ENCODE data around the gene CACNG6.

Gene CACNG6

DNA sequence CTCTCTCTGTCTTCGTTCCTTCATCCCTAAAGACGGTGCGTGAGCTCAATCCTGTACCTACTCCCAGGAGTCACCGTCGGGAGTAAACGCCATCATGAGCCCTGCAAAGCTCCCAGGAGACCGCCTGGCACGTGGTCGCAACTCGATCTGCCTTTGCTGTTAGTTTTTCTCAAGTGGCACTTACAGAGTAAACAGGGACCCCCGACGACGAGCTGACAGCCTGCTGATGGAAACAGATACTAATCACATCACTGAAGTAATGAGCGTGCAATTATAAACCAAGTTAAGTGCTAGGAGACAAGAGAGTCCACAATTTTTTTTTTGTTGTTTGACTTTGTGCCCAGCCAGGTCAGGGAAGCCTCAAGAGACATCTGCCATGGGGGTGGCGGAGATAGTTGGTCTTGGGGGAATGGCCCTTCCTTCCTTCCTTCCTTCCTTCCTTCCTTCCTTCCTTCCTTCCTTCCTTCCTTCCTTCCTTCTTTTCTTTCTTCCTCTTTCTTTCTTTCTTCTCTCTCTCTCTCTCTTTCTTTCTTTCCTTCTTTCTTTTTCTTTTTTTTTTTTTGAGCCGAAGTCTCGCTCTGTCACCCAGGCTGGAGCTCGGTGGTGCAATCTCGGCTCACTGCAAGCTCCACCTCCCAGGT is 23.6 kb downstream of the CACNG6 start:
- Histone ChIP-seq H3K9me3 (ENCODE audit: control extremely low read depth in 1 of 5, control insufficient read depth in 4 of 5, insufficient read depth in 2 of 5, low read depth in 1 of 5, low read length in 4 of 5) (no peaks in the 10 kb centered on the region), H3K4me3 (ENCODE audit: control insufficient read depth in 1 of 7, extremely low read depth in 1 of 7, insufficient read depth in 4 of 7, low read depth in 2 of 7, low read length in 6 of 7) (no peak overlapping the region), H3K4me1 (ENCODE audit: control extremely low read depth in 1 of 4, control insufficient read depth in 4 of 4, insufficient read depth in 4 of 4, low read length in 3 of 4) (peaks cover 5 to 12% (median 8%) of the 10 kb centered on the region in 4 experiments), H3K36me3 (ENCODE audit: control insufficient read depth in 4 of 4, insufficient read depth in 4 of 4, low read length in 3 of 4) (no peaks in the 10 kb centered on the region), H3K27ac (ENCODE audit: insufficient read depth in 1 of 2, low read depth in 1 of 2, low read length in 2 of 2, poor library complexity in 1 of 2, severe bottlenecking in 2 of 2) (no peak overlapping the region), H3K27me3 (replicated peaks in 2 of 5; ENCODE audit: control insufficient read depth in 4 of 5, insufficient read depth in 5 of 5, low read length in 4 of 5) (peaks cover 0 to 35% (median 2%) of the 10 kb centered on the region in 5 experiments)
- WGBS (ENCODE audit: insufficient coverage), result 69% methylated on average over 15 of the region's 19 CpGs
- CTCF ChIA-PET, result interaction anchor here (1.1 to 1.3 kb wide), 2 partner anchors 8 to 161 kb away, joined by 3 read pairs; no protein-coding TSS in a partner anchor
- POLR2A ChIA-PET, result no interaction called here
- DNase-seq, result no peak

DNA sequence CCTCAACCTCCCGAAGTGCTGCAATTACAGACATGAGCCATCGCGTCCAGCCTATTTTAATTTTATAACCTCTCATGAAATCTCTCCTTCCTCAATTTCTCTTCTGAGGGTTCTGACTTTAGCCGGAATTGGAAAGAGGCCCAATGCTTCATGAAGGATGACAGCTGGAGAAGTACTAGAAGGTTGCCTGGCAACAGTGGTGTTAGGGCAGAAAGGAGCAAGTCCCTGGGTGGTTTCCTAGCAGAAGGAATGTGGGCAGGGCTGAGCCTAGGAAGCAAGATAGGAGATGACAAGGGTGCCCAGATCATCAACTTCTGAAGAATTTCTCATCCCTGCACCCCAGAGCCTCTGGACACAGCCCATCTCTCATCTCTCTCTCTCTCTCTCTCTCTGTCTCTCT is 25.8 kb downstream of the CACNG6 start:
- WGBS (ENCODE audit: insufficient coverage), result no CpG with 5 or more reads among the region's 4 CpGs
- H3K36me3 ChIP-seq (ENCODE audit: control insufficient read depth in 4 of 4, insufficient read depth in 4 of 4, low read length in 3 of 4), result no peaks in the 10 kb centered on the region
- DNase-seq, result no peak
- H3K27me3 ChIP-seq (replicated peaks in 2 of 5; ENCODE audit: control insufficient read depth in 4 of 5, insufficient read depth in 5 of 5, low read length in 4 of 5), result peaks cover 0 to 19% (median 0%) of the 10 kb centered on the region in 5 experiments
- ChIA-PET POLR2A (no interaction called here), CTCF (interaction anchor here (1.1 to 1.3 kb wide), 2 partner anchors 10 to 110 kb away, joined by 4 read pairs; no protein-coding TSS in a partner anchor)
- no peak overlapping the region for H3K27ac ChIP-seq (ENCODE audit: insufficient read depth in 1 of 2, low read depth in 1 of 2, low read length in 2 of 2, poor library complexity in 1 of 2, severe bottlenecking in 2 of 2)
- no peak overlapping the region for H3K4me3 ChIP-seq (ENCODE audit: control insufficient read depth in 1 of 7, extremely low read depth in 1 of 7, insufficient read depth in 4 of 7, low read depth in 2 of 7, low read length in 6 of 7)
- peaks cover 5 to 20% (median 13%) of the 10 kb centered on the region in 4 experiments for H3K4me1 ChIP-seq (ENCODE audit: control extremely low read depth in 1 of 4, control insufficient read depth in 4 of 4, insufficient read depth in 4 of 4, low read length in 3 of 4)
- H3K9me3 ChIP-seq (ENCODE audit: control extremely low read depth in 1 of 5, control insufficient read depth in 4 of 5, insufficient read depth in 2 of 5, low read depth in 1 of 5, low read length in 4 of 5), result no peaks in the 10 kb centered on the region

- Histone ChIP-seq H3K27me3 (replicated peaks in 2 of 5; ENCODE audit: control insufficient read depth in 4 of 5, insufficient read depth in 5 of 5, low read length in 4 of 5) (peaks cover 0 to 1% (median 0%) of the 10 kb centered on the region in 5 experiments), H3K27ac (ENCODE audit: insufficient read depth in 1 of 2, low read depth in 1 of 2, low read length in 2 of 2, poor library complexity in 1 of 2, severe bottlenecking in 2 of 2) (no peak overlapping the region), H3K4me3 (ENCODE audit: control insufficient read depth in 1 of 7, extremely low read depth in 1 of 7, insufficient read depth in 4 of 7, low read depth in 2 of 7, low read length in 6 of 7) (no peak overlapping the region), H3K36me3 (ENCODE audit: control insufficient read depth in 4 of 4, insufficient read depth in 4 of 4, low read length in 3 of 4) (no peaks in the 10 kb centered on the region), H3K4me1 (ENCODE audit: control extremely low read depth in 1 of 4, control insufficient read depth in 4 of 4, insufficient read depth in 4 of 4, low read length in 3 of 4) (peaks cover 6 to 32% (median 22%) of the 10 kb centered on the region in 4 experiments), H3K9me3 (ENCODE audit: control extremely low read depth in 1 of 5, control insufficient read depth in 4 of 5, insufficient read depth in 2 of 5, low read depth in 1 of 5, low read length in 4 of 5) (no peaks in the 10 kb centered on the region)
- DNase-seq, result no peak
- WGBS (ENCODE audit: insufficient coverage), result 93% methylated on average over 8 of the region's 8 CpGs
- ChIA-PET POLR2A (interaction anchor here (0.6 kb wide), 1 partner anchor 37 kb away, joined by 3 read pairs; no protein-coding TSS in a partner anchor), CTCF (interaction anchor here (0.9 to 1.6 kb wide), 2 partner anchors 18 to 180 kb away, joined by 3 to 4 read pairs; no protein-coding TSS in a partner anchor)
Observed at GRCh38 chr19:54021363-54021762, 29.9 kb downstream of the CACNG6 start.

DNA sequence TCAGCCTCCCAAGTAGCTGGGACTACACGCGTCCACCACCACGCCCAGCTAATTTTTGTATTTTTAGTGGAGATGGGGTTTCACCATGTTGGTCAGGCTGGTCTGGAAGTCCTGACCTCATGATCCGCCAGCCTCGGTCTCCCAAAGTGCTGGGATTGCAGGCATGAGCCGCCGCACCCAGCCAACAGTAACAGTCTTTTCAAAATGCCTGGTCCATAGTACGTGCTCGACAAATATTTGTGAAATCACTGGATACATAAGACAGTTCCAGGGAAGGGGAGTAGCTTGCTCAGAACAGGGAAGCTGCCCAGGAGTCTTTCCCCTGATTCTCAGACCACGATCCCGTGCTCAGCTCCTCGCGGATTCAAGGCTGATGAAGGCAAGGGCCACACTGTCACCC is 30.5 kb downstream of the CACNG6 start:
- ChIA-PET CTCF (interaction anchor here (0.6 to 1.6 kb wide), 3 partner anchors 12 to 181 kb away, joined by 3 to 4 read pairs (median 3); no protein-coding TSS in a partner anchor), POLR2A (no interaction called here)
- Histone ChIP-seq H3K9me3 (ENCODE audit: control extremely low read depth in 1 of 5, control insufficient read depth in 4 of 5, insufficient read depth in 2 of 5, low read depth in 1 of 5, low read length in 4 of 5) (no peaks in the 10 kb centered on the region), H3K27ac (ENCODE audit: insufficient read depth in 1 of 2, low read depth in 1 of 2, low read length in 2 of 2, poor library complexity in 1 of 2, severe bottlenecking in 2 of 2) (no peak overlapping the region), H3K27me3 (replicated peaks in 2 of 5; ENCODE audit: control insufficient read depth in 4 of 5, insufficient read depth in 5 of 5, low read length in 4 of 5) (no peaks in the 10 kb centered on the region), H3K36me3 (ENCODE audit: control insufficient read depth in 4 of 4, insufficient read depth in 4 of 4, low read length in 3 of 4) (no peaks in the 10 kb centered on the region), H3K4me1 (ENCODE audit: control extremely low read depth in 1 of 4, control insufficient read depth in 4 of 4, insufficient read depth in 4 of 4, low read length in 3 of 4) (peaks cover 6 to 32% (median 22%) of the 10 kb centered on the region in 4 experiments), H3K4me3 (ENCODE audit: control insufficient read depth in 1 of 7, extremely low read depth in 1 of 7, insufficient read depth in 4 of 7, low read depth in 2 of 7, low read length in 6 of 7) (no peak overlapping the region)
- WGBS (ENCODE audit: insufficient coverage), result 96% methylated on average over 11 of the region's 13 CpGs
- DNase-seq, result no peak

GRCh38 chr19:54023191-54023590 is 31.8 kb downstream of the CACNG6 start:
- Histone ChIP-seq H3K4me1 (ENCODE audit: control extremely low read depth in 1 of 4, control insufficient read depth in 4 of 4, insufficient read depth in 4 of 4, low read length in 3 of 4) (peaks cover 6 to 32% (median 22%) of the 10 kb centered on the region in 4 experiments), H3K27me3 (replicated peaks in 2 of 5; ENCODE audit: control insufficient read depth in 4 of 5, insufficient read depth in 5 of 5, low read length in 4 of 5) (no peaks in the 10 kb centered on the region), H3K9me3 (ENCODE audit: control extremely low read depth in 1 of 5, control insufficient read depth in 4 of 5, insufficient read depth in 2 of 5, low read depth in 1 of 5, low read length in 4 of 5) (no peaks in the 10 kb centered on the region), H3K27ac (ENCODE audit: insufficient read depth in 1 of 2, low read depth in 1 of 2, low read length in 2 of 2, poor library complexity in 1 of 2, severe bottlenecking in 2 of 2) (no peak overlapping the region), H3K36me3 (ENCODE audit: control insufficient read depth in 4 of 4, insufficient read depth in 4 of 4, low read length in 3 of 4) (no peaks in the 10 kb centered on the region), H3K4me3 (ENCODE audit: control insufficient read depth in 1 of 7, extremely low read depth in 1 of 7, insufficient read depth in 4 of 7, low read depth in 2 of 7, low read length in 6 of 7) (no peak overlapping the region)
- POLR2A ChIA-PET, result no interaction called here
- DNase-seq, result no peak
- CTCF ChIA-PET, result interaction anchor here (0.7 to 4.0 kb wide), 26 partner anchors 9 to 231 kb away, joined by 3 to 19 read pairs (median 4); partner anchors contain the start of genes CACNG7 and PRKCG
- no CpG with 5 or more reads among the region's 3 CpGs for WGBS (ENCODE audit: insufficient coverage)

- Histone ChIP-seq H3K27ac (ENCODE audit: insufficient read depth in 1 of 2, low read depth in 1 of 2, low read length in 2 of 2, poor library complexity in 1 of 2, severe bottlenecking in 2 of 2) (no peak overlapping the region), H3K36me3 (ENCODE audit: control insufficient read depth in 4 of 4, insufficient read depth in 4 of 4, low read length in 3 of 4) (no peaks in the 10 kb centered on the region), H3K4me3 (ENCODE audit: control insufficient read depth in 1 of 7, extremely low read depth in 1 of 7, insufficient read depth in 4 of 7, low read depth in 2 of 7, low read length in 6 of 7) (no peak overlapping the region), H3K9me3 (ENCODE audit: control extremely low read depth in 1 of 5, control insufficient read depth in 4 of 5, insufficient read depth in 2 of 5, low read depth in 1 of 5, low read length in 4 of 5) (no peaks in the 10 kb centered on the region), H3K4me1 (ENCODE audit: control extremely low read depth in 1 of 4, control insufficient read depth in 4 of 4, insufficient read depth in 4 of 4, low read length in 3 of 4) (peaks cover 5 to 28% (median 17%) of the 10 kb centered on the region in 4 experiments), H3K27me3 (replicated peaks in 2 of 5; ENCODE audit: control insufficient read depth in 4 of 5, insufficient read depth in 5 of 5, low read length in 4 of 5) (no peaks in the 10 kb centered on the region)
- no peak for DNase-seq
- CTCF ChIA-PET, result interaction anchor here (0.8 to 4.0 kb wide), 10 partner anchors 8 to 215 kb away, joined by 3 to 19 read pairs (median 5); no protein-coding TSS in a partner anchor
- POLR2A ChIA-PET, result interaction anchor here (0.6 kb wide), 1 partner anchor 141 kb away, joined by 3 read pairs; no protein-coding TSS in a partner anchor
- WGBS (ENCODE audit: insufficient coverage), result 80% methylated on average over 9 of the region's 9 CpGs
Observed at GRCh38 chr19:54024660-54025059, 33.2 kb downstream of the CACNG6 start.

DNA sequence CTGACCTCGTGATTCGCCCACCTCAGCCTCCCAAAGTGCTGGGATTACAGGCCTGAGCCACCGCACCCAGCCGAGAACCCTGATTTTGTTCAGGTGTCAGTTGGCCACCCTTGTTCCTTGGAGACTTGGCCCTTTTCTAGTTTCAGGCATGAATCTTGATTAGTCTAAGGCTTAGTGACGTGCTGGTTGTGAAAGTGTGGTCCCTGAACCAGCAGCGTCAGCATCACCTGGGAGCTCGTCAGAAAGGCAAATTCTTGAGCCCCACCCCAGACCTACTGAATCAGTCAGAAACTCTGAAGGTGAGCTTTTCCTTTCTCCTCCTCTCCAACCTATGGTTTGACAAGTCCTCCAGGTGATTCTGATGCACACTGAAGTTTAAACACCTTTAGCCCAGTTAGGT is 35.2 kb downstream of the CACNG6 start:
- Histone ChIP-seq H3K36me3 (ENCODE audit: control insufficient read depth in 4 of 4, insufficient read depth in 4 of 4, low read length in 3 of 4) (no peaks in the 10 kb centered on the region), H3K27me3 (replicated peaks in 2 of 5; ENCODE audit: control insufficient read depth in 4 of 5, insufficient read depth in 5 of 5, low read length in 4 of 5) (peaks cover 0 to 6% (median 0%) of the 10 kb centered on the region in 5 experiments), H3K27ac (ENCODE audit: insufficient read depth in 1 of 2, low read depth in 1 of 2, low read length in 2 of 2, poor library complexity in 1 of 2, severe bottlenecking in 2 of 2) (no peak overlapping the region), H3K9me3 (ENCODE audit: control extremely low read depth in 1 of 5, control insufficient read depth in 4 of 5, insufficient read depth in 2 of 5, low read depth in 1 of 5, low read length in 4 of 5) (no peaks in the 10 kb centered on the region), H3K4me1 (ENCODE audit: control extremely low read depth in 1 of 4, control insufficient read depth in 4 of 4, insufficient read depth in 4 of 4, low read length in 3 of 4) (peaks cover 2 to 16% (median 9%) of the 10 kb centered on the region in 4 experiments), H3K4me3 (ENCODE audit: control insufficient read depth in 1 of 7, extremely low read depth in 1 of 7, insufficient read depth in 4 of 7, low read depth in 2 of 7, low read length in 6 of 7) (no peak overlapping the region)
- POLR2A ChIA-PET, result no interaction called here
- CTCF ChIA-PET, result interaction anchor here (0.6 to 1.6 kb wide), 4 partner anchors 142 to 234 kb away, joined by 3 to 7 read pairs (median 5); no protein-coding TSS in a partner anchor
- DNase-seq, result no peak
- 92% methylated on average over 6 of the region's 7 CpGs for WGBS (ENCODE audit: insufficient coverage)

Measured in common myeloid progenitor, CD34-positive (primary cell).